NCI-H1436 (cell line): ENCODE data around the gene VPS37B.

ENCODE experiments used
- DNase-seq: peaks from one replicate; lab custom pipeline; 2025; lab: John Stamatoyannopoulos, UW

The VPS37B gene

GRCh38 chr12:122852336-122853275, 43.3 kb downstream of the VPS37B start:
- no peak for DNase-seq

- DNase-seq, result no peak
These were observed 44.1 kb downstream of the VPS37B start for GRCh38 chr12:122851820-122852219.

GRCh38 chr12:122850695-122851350, 45.1 kb downstream of the VPS37B start:
- no peak for DNase-seq

- DNase-seq, result no peak
These were observed 45.9 kb downstream of the VPS37B start for GRCh38 chr12:122850048-122850445.

- no peak for DNase-seq
These were observed 46.4 kb downstream of the VPS37B start for GRCh38 chr12:122849352-122850047.

GRCh38 chr12:122848471-122849351, 47.2 kb downstream of the VPS37B start:
- DNase-seq, result no peak

GRCh38 chr12:122847921-122848421, 48.0 kb downstream of the VPS37B start:
- DNase-seq, result no peak

GRCh38 chr12:122847516-122847836, 48.4 kb downstream of the VPS37B start:
- DNase-seq, result no peak

GRCh38 chr12:122846622-122847515, 49.1 kb downstream of the VPS37B start:
- no peak for DNase-seq

GRCh38 chr12:122845865-122846621, 49.9 kb downstream of the VPS37B start:
- DNase-seq, result no peak

GRCh38 chr12:122845041-122845864, 50.7 kb downstream of the VPS37B start:
- no peak for DNase-seq

GRCh38 chr12:122844366-122844971, 51.5 kb downstream of the VPS37B start:
- no peak for DNase-seq

GRCh38 chr12:122843455-122843854, 52.5 kb downstream of the VPS37B start:
- no peak for DNase-seq

- no peak for DNase-seq
These were observed 53.2 kb downstream of the VPS37B start for GRCh38 chr12:122842505-122843405.

- no peak for DNase-seq
These were observed 54.2 kb downstream of the VPS37B start for GRCh38 chr12:122841544-122842321.
